HCT116 (cell line): ENCODE measurements around the gene MEGF6.

Source experiments
- CTCF ChIP-seq, 3 experiments: fragments of 200-600 bp in 1 of 3; sonication (generic) in 1 of 3; IDR thresholded peaks in 2 of 3; conservative IDR thresholded peaks in 1 of 3; 2 replicates each; pipeline ENCODE4 v1.5.1; 2012 to 2017; ENCODE audit warnings: low read depth in 2 of 3, low read length in 2 of 3, antibody characterized with exemption in 1 of 3, borderline replicate concordance in 1 of 3, control low read depth in 1 of 3, mild to moderate bottlenecking in 1 of 3, mixed read lengths in 1 of 3, mixed run types in 1 of 3, moderate library complexity in 1 of 3; ENCODE audit not compliant: insufficient read depth in 1 of 3
- EZH2 ChIP-seq: fragments of 200-600 bp; sonication (generic); IDR thresholded peaks from 2 replicates; pipeline ENCODE4 v1.6.1; 2017; ENCODE audit warnings: antibody characterized with exemption, mixed run types
- JUND ChIP-seq: IDR thresholded peaks from 2 replicates; pipeline ENCODE4 v1.6.1; 2012
- MAX ChIP-seq: IDR thresholded peaks from 2 replicates; pipeline ENCODE4 v1.6.1; 2012
- REST ChIP-seq: IDR thresholded peaks from 2 replicates; pipeline ENCODE4 v1.6.1; 2012; ENCODE audit warnings: low read depth

- no peak for TF ChIP-seq CTCF (IDR thresholded peaks at IDR 0.05 in 2 of 3, conservative IDR thresholded peaks at IDR 0.05 in 1 of 3; ENCODE audit: borderline replicate concordance in 1 of 3, insufficient read depth in 1 of 3, low read depth in 2 of 3, low read length in 2 of 3)
- TF ChIP-seq REST, result no peak
- no peak for TF ChIP-seq EZH2
- TF ChIP-seq MAX, result no peak
- no peak for TF ChIP-seq JUND
These were observed 4.3 kb downstream of the MEGF6 start for GRCh38 chr1:3606779-3607702.
